HG03097 (cell line): ENCODE measurements around the gene TMEM119.

Experiments used
- ATAC-seq: cut with Tn5 transposase; IDR thresholded peaks from one replicate; pipeline ENCODE4 v1.9.1; 2021; ENCODE audit not compliant: unreplicated experiment, low FRiP score

TMEM119 gene

GRCh38 chr12:108551535-108551934 lies 46.3 kb downstream of the TMEM119 start:
- ATAC-seq: no peak

- no peak for ATAC-seq
Measured at GRCh38 chr12:108548954-108549521, 48.8 kb downstream of the TMEM119 start.

DNA sequence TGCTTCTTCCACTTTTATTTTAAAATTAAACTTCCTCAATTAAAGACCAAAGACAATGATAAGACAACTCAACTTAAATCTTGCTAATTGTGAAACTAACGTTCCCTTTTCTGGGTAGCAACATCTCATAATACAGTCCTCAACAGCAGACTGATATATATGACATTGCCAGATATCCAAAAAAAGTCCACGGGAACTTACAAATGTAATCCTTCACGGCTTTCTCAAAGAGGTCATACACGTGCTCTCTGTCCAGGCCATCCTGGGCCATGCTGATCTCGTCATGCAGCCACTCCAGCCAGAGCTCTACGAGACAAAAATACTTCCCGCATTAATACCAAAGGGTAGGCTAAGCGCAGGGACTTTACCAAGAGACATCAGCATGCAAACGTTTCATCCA lies 50.2 kb downstream of the TMEM119 start:
- ATAC-seq: no peak

- no peak for ATAC-seq
Measured at GRCh38 chr12:108543652-108544051, 54.2 kb downstream of the TMEM119 start.

- no peak for ATAC-seq
Measured at GRCh38 chr12:108542320-108542719, 55.6 kb downstream of the TMEM119 start.
